Measurements from ENCODE around the gene CCNB3.
"Not testable (repeated sequence)": the region's sequence is repeated elsewhere in the genome, so short reads cannot be mapped to it uniquely, and the experiment has no call there.

CCNB3 gene

GRCh38 chrX:50204364-50204899, at the start of gene CCNB3:
TSS of gene CCNB3 (plus strand) at chrX:50204765. CDS start at chrX:50285164, 80,399 bp downstream.
- peak; percentile 60 to 71 for DNase-seq

GRCh38 chrX:50157545-50158135, 46.9 kb upstream of the CCNB3 start:
- no peak for DNase-seq

- no peak for DNase-seq
These were observed 46.0 kb upstream of the CCNB3 start for GRCh38 chrX:50158593-50158992.

- DNase-seq: no peak
These were observed 43.4 kb upstream of the CCNB3 start for GRCh38 chrX:50161127-50161526.

GRCh38 chrX:50165727-50166126, 38.8 kb upstream of the CCNB3 start:
- no peak for DNase-seq

GRCh38 chrX:50167366-50167765, 37.2 kb upstream of the CCNB3 start:
- no peak for DNase-seq

GRCh38 chrX:50168241-50168687, 36.3 kb upstream of the CCNB3 start:
- no peak for DNase-seq

GRCh38 chrX:50169717-50170116, 34.8 kb upstream of the CCNB3 start:
- no peak for DNase-seq

- DNase-seq: no peak
These were observed 24.3 kb upstream of the CCNB3 start for GRCh38 chrX:50180073-50180940.

GRCh38 chrX:50183891-50184290, 20.7 kb upstream of the CCNB3 start:
- no peak for DNase-seq

GRCh38 chrX:50188859-50189600, 15.5 kb upstream of the CCNB3 start:
- no peak for DNase-seq

- no peak for DNase-seq
These were observed 6.2 kb upstream of the CCNB3 start for GRCh38 chrX:50198348-50198747.

- DNase-seq: no peak
These were observed 3.7 kb upstream of the CCNB3 start, which contains the start of gene AKAP4 for GRCh38 chrX:50200907-50201306. TSS of gene AKAP4 (minus strand) at chrX:50201007. CDS start at chrX:50200889, 118 bp downstream.

- no peak for DNase-seq
These were observed 2.0 kb upstream of the CCNB3 start for GRCh38 chrX:50202539-50202938.

GRCh38 chrX:50206753-50207152, 2.2 kb downstream of the CCNB3 start:
- DNase-seq: no peak

GRCh38 chrX:50211510-50211909, 6.9 kb downstream of the CCNB3 start:
- DNase-seq: no peak

GRCh38 chrX:50281253-50281652, 76.7 kb downstream of the CCNB3 start:
- DNase-seq: no peak

- DNase-seq: no peak
These were observed 122.7 kb downstream of the CCNB3 start for GRCh38 chrX:50327235-50327634.

GRCh38 chrX:50332668-50333067, 128.1 kb downstream of the CCNB3 start:
- DNase-seq: not testable (repeated sequence)

- no peak for DNase-seq
These were observed 128.7 kb downstream of the CCNB3 start for GRCh38 chrX:50333308-50333707.

GRCh38 chrX:50343917-50344316, 139.4 kb downstream of the CCNB3 start:
- no peak for DNase-seq

GRCh38 chrX:50372966-50373365, 168.4 kb downstream of the CCNB3 start:
- no peak for DNase-seq

Data from activated CD4-positive, alpha-beta T cell treated with anti-CD3 and anti-CD28 coated beads, Interleukin-2, amount 50 U/mL, for 48 hours (primary cell).